A673 (cell line): ENCODE measurements around the gene CRBN.

Experiments
- CTCF ChIP-seq: fragments of 300-800, 200-600 bp; sonication (generic); conservative IDR thresholded peaks from 2 replicates; pipeline ENCODE4 v1.5.1; 2017; ENCODE audit warnings: low read depth, mild to moderate bottlenecking, antibody characterized with exemption, low read length, moderate library complexity, mixed read lengths
- EZH2 ChIP-seq: fragments of 200-600 bp; sonication (generic); IDR thresholded peaks from 2 replicates; pipeline ENCODE4 v1.6.1; 2017; ENCODE audit warnings: borderline replicate concordance, low read depth, mild to moderate bottlenecking, mixed read lengths, antibody characterized with exemption, low read length; ENCODE audit not compliant: poor library complexity, severe bottlenecking

GRCh38 chr3:3107858-3108257 lies 71.6 kb downstream of the CRBN start:
- no peak for TF ChIP-seq CTCF
- no peak for TF ChIP-seq EZH2
